ENCODE measurements around the gene LRRC38. TPM values are rescaled to one million over a fixed set of nuclear protein-coding genes. Genes with fewer than 3 reads are reported as not detected.

The LRRC38 gene, protein sequence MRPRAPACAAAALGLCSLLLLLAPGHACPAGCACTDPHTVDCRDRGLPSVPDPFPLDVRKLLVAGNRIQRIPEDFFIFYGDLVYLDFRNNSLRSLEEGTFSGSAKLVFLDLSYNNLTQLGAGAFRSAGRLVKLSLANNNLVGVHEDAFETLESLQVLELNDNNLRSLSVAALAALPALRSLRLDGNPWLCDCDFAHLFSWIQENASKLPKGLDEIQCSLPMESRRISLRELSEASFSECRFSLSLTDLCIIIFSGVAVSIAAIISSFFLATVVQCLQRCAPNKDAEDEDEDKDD
- total RNA-seq, result 0.50 TPM in 1 of 2 replicates, not detected in the other

DNA sequence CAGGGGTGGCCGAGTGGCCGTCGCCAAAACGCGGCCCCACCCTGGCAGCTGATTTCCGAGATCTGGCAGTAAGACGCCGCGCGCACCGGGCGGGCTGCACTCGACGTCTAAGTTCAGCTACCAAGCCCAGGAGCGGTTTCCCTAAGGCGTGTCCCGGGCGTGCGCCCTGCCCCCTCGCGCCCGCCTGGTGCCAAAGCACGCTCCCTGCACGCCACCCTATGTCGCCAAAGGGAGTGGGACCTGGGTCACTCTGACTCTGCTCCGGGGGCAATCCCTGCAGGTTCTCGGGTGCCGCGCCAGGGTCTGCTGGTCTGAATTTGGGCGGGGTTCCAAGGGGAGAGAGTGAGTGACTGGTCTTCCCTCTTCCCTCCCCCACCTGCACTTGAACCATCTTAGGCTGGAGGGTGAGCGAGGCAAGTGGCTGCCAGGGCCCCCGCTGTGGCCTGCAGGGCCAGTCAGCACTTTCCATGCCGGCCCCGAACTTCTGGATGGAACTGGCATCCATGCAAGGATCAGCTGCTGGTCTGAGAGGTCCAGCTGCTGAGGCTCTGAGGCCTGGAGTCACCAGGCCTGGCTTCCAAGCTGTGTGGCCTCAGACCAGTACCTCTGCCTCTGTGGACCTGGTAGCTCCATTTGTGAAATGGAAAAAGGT, at the start of gene LRRC38:
Gene LRRC38 (minus strand): TSS at position 109 of the 652 bp plus-strand sequence. CDS start 410 bp downstream, outside the sequence.

Other genes with a start within 250 kb of the LRRC38 start
- gene PRAMEF8, start 228.9 kb downstream of the LRRC38 start, total RNA-seq, result not detected in 2 replicates
- gene PRAMEF33, start 210.5 kb downstream of the LRRC38 start, total RNA-seq, result not detected in 2 replicates
- gene PRAMEF15, start 198.4 kb downstream of the LRRC38 start, total RNA-seq, result not detected in 2 replicates
- gene PRAMEF14, start 166.9 kb downstream of the LRRC38 start, total RNA-seq, result not detected in 2 replicates
- gene PRAMEF19, start 142.1 kb downstream of the LRRC38 start, total RNA-seq, result not detected in 2 replicates
- not detected in 2 replicates for gene PRAMEF17, start 124.4 kb downstream of the LRRC38 start, total RNA-seq
- not detected in 2 replicates for gene PRAMEF20, start 103.6 kb downstream of the LRRC38 start, total RNA-seq
- gene PDPN, start 69.8 kb upstream of the LRRC38 start, total RNA-seq, result 1.5 and 15.9 TPM in 2 replicates
- 10.0 and 11.6 TPM in 2 replicates for gene PRDM2, start 186.2 kb upstream of the LRRC38 start, total RNA-seq